Smooth muscle cell (in vitro differentiated cells): ENCODE results near the gene MAZ. TPM values are rescaled to one million over a fixed set of nuclear protein-coding genes. Genes with fewer than 3 reads are reported as not detected.

ENCODE experiments used
- DNase-seq: peaks from one replicate; lab custom pipeline; 2025; ENCODE audit not compliant: unreplicated experiment; lab: John Stamatoyannopoulos, UW
- H2AFZ ChIP-seq: fragments of 200-600 bp; sonication (generic); 2 replicates; pipeline ENCODE4 v1.6.0; 2016; ENCODE audit warnings: antibody characterized with exemption, low read depth, mild to moderate bottlenecking
- H3F3A ChIP-seq: fragments of 200-600 bp; sonication (generic); 2 replicates; pipeline ENCODE4 v1.6.0; 2017; ENCODE audit warnings: antibody characterized with exemption, low read depth
- H3K27ac ChIP-seq: fragments of 200-600 bp; sonication (generic); 2 replicates; pipeline ENCODE4 v1.5.1; 2016; ENCODE audit warnings: low read depth, mild to moderate bottlenecking
- H3K27me3 ChIP-seq: fragments of 200-600 bp; sonication (generic); 2 replicates; pipeline ENCODE4 v1.6.1; 2016; ENCODE audit warnings: low read depth, mild to moderate bottlenecking
- H3K36me3 ChIP-seq: fragments of 200-600 bp; sonication (generic); 2 replicates; pipeline ENCODE4 v1.5.1; 2016; ENCODE audit warnings: low read depth
- H3K4me1 ChIP-seq: fragments of 200-600 bp; sonication (generic); 2 replicates; pipeline ENCODE4 v1.5.1; 2016; ENCODE audit warnings: low read depth
- H3K4me2 ChIP-seq: fragments of 200-600 bp; sonication (generic); 2 replicates; pipeline ENCODE4 v1.6.0; 2016; ENCODE audit warnings: mild to moderate bottlenecking
- H3K4me3 ChIP-seq: fragments of 200-600 bp; sonication (generic); 2 replicates; pipeline ENCODE4 v1.5.1; 2016; ENCODE audit warnings: mild to moderate bottlenecking
- H3K79me2 ChIP-seq: fragments of 200-600 bp; sonication (generic); 2 replicates; pipeline ENCODE4 v1.6.0; 2016; ENCODE audit warnings: low read depth, mild to moderate bottlenecking
- H3K9ac ChIP-seq: fragments of 200-600 bp; sonication (generic); 2 replicates; pipeline ENCODE4 v1.6.0; 2016; ENCODE audit warnings: low read depth
- H3K9me3 ChIP-seq: fragments of 200-600 bp; sonication (generic); replicated peaks from 2 replicates; pipeline ENCODE4 v1.5.1; 2016; ENCODE audit warnings: low read depth
- H4K20me1 ChIP-seq: fragments of 200-600 bp; sonication (generic); 2 replicates; pipeline ENCODE4 v1.6.0; 2016; ENCODE audit warnings: low read depth
- WGBS: methylation state at CpG from one replicate; pipeline ENCODE4 v1.1.7; 2016; ENCODE audit warnings: low lambda C conversion rate; 5-methylcytosine and 5-hydroxymethylcytosine counted together
- polyA plus RNA-seq: library from polyadenylated mRNA; unstranded; fragments of >200 nt; fragmentation: Nextera tagmentation; extraction: Ambion mirVana; gene quantifications from 2 replicates; pipeline ENCODE4 v1.2.1, GENCODE V29; 2016
- total RNA-seq: library from RNA; depleted of rRNA; stranded (reverse); fragments of >200 nt; gene quantifications from 2 replicates; pipeline ENCODE4 v1.2.3, GENCODE V29; 2014
- TF ChIP-seq, protein P1 (sequence below): fragments of 200-600 bp; sonication (generic); IDR thresholded peaks from 2 replicates; pipeline ENCODE4 v1.5.1; 2017; ENCODE audit warnings: borderline replicate concordance, mild to moderate bottlenecking, antibody characterized with exemption; ENCODE audit not compliant: insufficient read depth, poor library complexity, severe bottlenecking

The MAZ gene
- total and polyA plus RNA-seq, 2 experiments from 2014 or later: 77.2 to 229 TPM

DNA sequence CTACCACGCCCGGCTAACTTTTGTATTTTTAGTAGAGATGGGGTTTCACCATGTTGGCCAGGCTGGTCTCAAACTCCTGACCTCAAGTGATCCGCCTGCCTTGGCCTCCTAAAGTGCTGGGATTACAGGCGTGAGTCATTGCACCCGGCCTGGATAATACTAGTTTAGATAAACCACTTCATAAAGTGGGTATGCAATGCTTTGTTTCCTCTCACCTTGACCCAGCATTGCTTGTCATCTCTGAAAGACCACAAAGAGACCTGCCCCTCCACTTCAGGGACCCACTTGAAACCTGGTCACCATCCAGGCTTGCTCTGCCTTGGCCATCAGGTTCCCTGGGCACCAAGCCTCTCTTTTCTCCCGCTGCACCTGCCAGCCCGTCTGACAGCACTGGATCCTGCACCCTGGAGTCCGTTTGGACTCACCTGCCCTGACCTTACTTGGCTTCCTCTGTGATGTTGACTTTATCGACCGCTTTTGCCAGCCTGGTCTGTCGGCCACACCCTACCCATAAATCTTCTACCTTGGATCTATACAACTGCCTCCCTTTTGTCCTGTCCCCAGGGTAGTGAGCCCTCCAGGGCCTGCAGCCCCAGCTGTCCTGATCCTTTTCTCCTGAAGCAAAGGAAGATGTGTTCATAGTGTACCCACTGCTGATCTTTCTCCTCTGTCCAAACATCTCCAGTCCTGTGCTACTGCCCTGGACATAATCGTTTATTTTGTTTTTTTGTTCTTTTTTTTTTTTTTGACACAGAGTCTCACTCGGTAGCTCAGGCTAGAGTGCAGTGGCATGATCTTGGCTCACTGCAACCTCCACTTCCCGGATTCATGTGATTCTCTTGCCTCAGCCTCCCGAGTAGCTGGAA is 40.9 kb upstream of the MAZ start:
- Histone ChIP-seq H3K9me3 (no peaks in the 10 kb centered on the region), H3K36me3 (no peaks in the 10 kb centered on the region), H3K27me3 (no peaks in the 10 kb centered on the region), H3K79me2 (no peaks in the 10 kb centered on the region), H3K27ac (no peak overlapping the region), H3K4me1 (no peaks in the 10 kb centered on the region), H3K4me2 (no peak overlapping the region), H2AFZ (no peak overlapping the region), H3K9ac (no peak overlapping the region), H4K20me1 (no peaks in the 10 kb centered on the region), H3F3A (no peaks in the 10 kb centered on the region), H3K4me3 (no peak overlapping the region)
- no peak for DNase-seq
- WGBS: 84% methylated on average over 15 of the region's 15 CpGs
- TF ChIP-seq, protein P1, sequence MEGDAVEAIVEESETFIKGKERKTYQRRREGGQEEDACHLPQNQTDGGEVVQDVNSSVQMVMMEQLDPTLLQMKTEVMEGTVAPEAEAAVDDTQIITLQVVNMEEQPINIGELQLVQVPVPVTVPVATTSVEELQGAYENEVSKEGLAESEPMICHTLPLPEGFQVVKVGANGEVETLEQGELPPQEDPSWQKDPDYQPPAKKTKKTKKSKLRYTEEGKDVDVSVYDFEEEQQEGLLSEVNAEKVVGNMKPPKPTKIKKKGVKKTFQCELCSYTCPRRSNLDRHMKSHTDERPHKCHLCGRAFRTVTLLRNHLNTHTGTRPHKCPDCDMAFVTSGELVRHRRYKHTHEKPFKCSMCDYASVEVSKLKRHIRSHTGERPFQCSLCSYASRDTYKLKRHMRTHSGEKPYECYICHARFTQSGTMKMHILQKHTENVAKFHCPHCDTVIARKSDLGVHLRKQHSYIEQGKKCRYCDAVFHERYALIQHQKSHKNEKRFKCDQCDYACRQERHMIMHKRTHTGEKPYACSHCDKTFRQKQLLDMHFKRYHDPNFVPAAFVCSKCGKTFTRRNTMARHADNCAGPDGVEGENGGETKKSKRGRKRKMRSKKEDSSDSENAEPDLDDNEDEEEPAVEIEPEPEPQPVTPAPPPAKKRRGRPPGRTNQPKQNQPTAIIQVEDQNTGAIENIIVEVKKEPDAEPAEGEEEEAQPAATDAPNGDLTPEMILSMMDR: no peak

DNA sequence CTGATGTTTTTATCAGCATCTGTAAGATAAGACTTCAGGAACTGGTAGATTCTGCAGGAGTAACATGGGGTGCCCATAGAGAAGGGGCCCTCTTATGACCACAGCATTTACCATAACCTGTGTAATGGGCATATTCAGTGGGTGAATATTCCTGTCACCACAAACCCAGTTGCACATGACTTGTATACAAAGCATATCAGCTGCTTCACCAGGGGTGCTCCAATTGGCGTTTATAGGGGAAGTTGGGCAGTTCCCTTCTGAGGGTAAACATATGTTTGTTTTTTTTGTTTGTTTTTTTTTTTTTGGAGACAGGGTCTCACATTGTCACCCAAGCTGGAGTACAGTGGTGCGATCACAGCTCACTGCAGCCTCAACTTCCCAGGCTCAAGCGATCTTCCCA is 39.8 kb upstream of the MAZ start:
- no peaks in the 10 kb centered on the region for H4K20me1 ChIP-seq
- H3K9me3 ChIP-seq: no peaks in the 10 kb centered on the region
- no peaks in the 10 kb centered on the region for H3K79me2 ChIP-seq
- H3K9ac ChIP-seq: no peak overlapping the region
- no peak overlapping the region for H3K4me3 ChIP-seq
- TF ChIP-seq, protein P1: no peak
- H3K4me1 ChIP-seq: no peaks in the 10 kb centered on the region
- no peaks in the 10 kb centered on the region for H3K36me3 ChIP-seq
- H3F3A ChIP-seq: no peaks in the 10 kb centered on the region
- 93% methylated on average over 3 of the region's 3 CpGs for WGBS
- H3K27ac ChIP-seq: no peak overlapping the region
- H2AFZ ChIP-seq: no peak overlapping the region
- no peak overlapping the region for H3K4me2 ChIP-seq
- no peaks in the 10 kb centered on the region for H3K27me3 ChIP-seq
- no peak for DNase-seq

DNA sequence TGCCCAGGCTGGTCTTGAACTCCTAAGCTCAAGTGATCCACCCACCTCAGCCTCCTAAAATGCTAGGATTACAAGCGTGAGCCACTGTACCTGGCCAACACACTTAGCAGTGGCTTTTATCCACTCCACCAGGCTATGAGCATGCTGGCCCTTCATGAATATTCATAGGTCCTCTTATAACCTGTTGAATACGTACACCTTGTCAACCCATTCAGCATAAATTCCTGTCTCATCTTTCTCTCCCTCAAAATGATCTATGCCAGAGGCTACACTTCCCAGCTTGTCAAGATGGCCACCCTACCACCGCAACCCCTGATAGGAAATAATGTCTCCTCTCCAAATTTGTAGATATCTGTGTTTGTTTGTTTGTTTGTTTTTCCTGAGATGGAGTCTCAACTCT is 39.3 kb upstream of the MAZ start:
- 88% methylated on average over 3 of the region's 3 CpGs for WGBS

More for the DNA sequence above, 39.3 kb upstream of the MAZ start:
- no peaks in the 10 kb centered on the region for H3K36me3 ChIP-seq
- H3K27me3 ChIP-seq: no peaks in the 10 kb centered on the region
- no peak overlapping the region for H3K9ac ChIP-seq
- no peaks in the 10 kb centered on the region for H4K20me1 ChIP-seq
- no peaks in the 10 kb centered on the region for H3K9me3 ChIP-seq
- H3K4me1 ChIP-seq: no peaks in the 10 kb centered on the region
- H3K4me2 ChIP-seq: no peak overlapping the region
- no peak overlapping the region for H3K4me3 ChIP-seq
- H3K27ac ChIP-seq: no peak overlapping the region
- TF ChIP-seq, protein P1: no peak
- H2AFZ ChIP-seq: no peak overlapping the region
- H3K79me2 ChIP-seq: no peaks in the 10 kb centered on the region
- DNase-seq: no peak
- no peaks in the 10 kb centered on the region for H3F3A ChIP-seq
